Stimulated activated memory B cell treated with anti-CD40 and anti-IgM and Interleukin-4, amounts not matched to agents 10 μg/mL and 1 μg/mL and 100 μg/mL, for 72 hours (primary cell): ENCODE data around the gene JAK3.

ENCODE experiments used
- ATAC-seq: fragments of 150-1000 bp; cut with Tn5 transposase; 2 replicates; pipeline ENCODE4 v1.10.0; 2021
- H3K27ac Mint-ChIP-seq: one replicate; pipeline ENCODE4 v1.8.0; 2022; ENCODE audit warnings: mild to moderate bottlenecking, mixed read lengths
- H3K27me3 Mint-ChIP-seq: one replicate; pipeline ENCODE4 v1.8.0; 2022; ENCODE audit warnings: mixed read lengths
- H3K36me3 Mint-ChIP-seq: one replicate; pipeline ENCODE4 v1.8.0; 2022; ENCODE audit warnings: mixed read lengths
- H3K4me1 Mint-ChIP-seq: one replicate; pipeline ENCODE4 v1.8.0; 2022; ENCODE audit warnings: mixed read lengths
- H3K4me3 Mint-ChIP-seq: one replicate; pipeline ENCODE4 v1.8.0; 2022; ENCODE audit warnings: mild to moderate bottlenecking, moderate library complexity, mixed read lengths
- H3K9me3 Mint-ChIP-seq: one replicate; pipeline ENCODE4 v1.8.0; 2022; ENCODE audit warnings: mixed read lengths

JAK3 gene

GRCh38 chr19:17834350-17835181 is 13.2 kb downstream of the JAK3 start:
- Mint-ChIP-seq H3K27me3 (no peaks in the 10 kb centered on the region), H3K4me3 (no peak overlapping the region), H3K36me3 (peaks cover 84% of the 10 kb centered on the region), H3K27ac (no peak overlapping the region), H3K4me1 (peaks cover 12% of the 10 kb centered on the region), H3K9me3 (peaks cover 5% of the 10 kb centered on the region)
- no peak for ATAC-seq

GRCh38 chr19:17832443-17833208 is 15.2 kb downstream of the JAK3 start:
- Mint-ChIP-seq H3K9me3 (peaks cover 5% of the 10 kb centered on the region), H3K4me1 (peaks cover 12% of the 10 kb centered on the region), H3K27ac (no peak overlapping the region), H3K27me3 (no peaks in the 10 kb centered on the region), H3K4me3 (no peak overlapping the region), H3K36me3 (peaks cover 79% of the 10 kb centered on the region)
- ATAC-seq: no peak

- Mint-ChIP-seq H3K9me3 (peaks cover 5% of the 10 kb centered on the region), H3K4me3 (no peak overlapping the region), H3K27me3 (no peaks in the 10 kb centered on the region), H3K36me3 (peaks cover 83% of the 10 kb centered on the region), H3K27ac (no peak overlapping the region), H3K4me1 (peaks cover 12% of the 10 kb centered on the region)
- no peak for ATAC-seq
Observed at GRCh38 chr19:17831419-17831888, 16.3 kb downstream of the JAK3 start.

GRCh38 chr19:17830567-17831418 is 17.0 kb downstream of the JAK3 start:
- H3K4me1 Mint-ChIP-seq: peaks cover 12% of the 10 kb centered on the region
- H3K27ac Mint-ChIP-seq: no peak overlapping the region
- peaks cover 5% of the 10 kb centered on the region for H3K9me3 Mint-ChIP-seq
- no peaks in the 10 kb centered on the region for H3K27me3 Mint-ChIP-seq
- H3K36me3 Mint-ChIP-seq: peaks cover 77% of the 10 kb centered on the region
- ATAC-seq: peak; percentile 31
- no peak overlapping the region for H3K4me3 Mint-ChIP-seq

GRCh38 chr19:17829855-17830566 is 17.8 kb downstream of the JAK3 start:
- ATAC-seq: no peak
- Mint-ChIP-seq H3K27me3 (no peaks in the 10 kb centered on the region), H3K36me3 (peaks cover 75% of the 10 kb centered on the region), H3K4me3 (no peak overlapping the region), H3K9me3 (peaks cover 5% of the 10 kb centered on the region), H3K4me1 (peaks cover 5% of the 10 kb centered on the region), H3K27ac (no peak overlapping the region)

GRCh38 chr19:17826508-17827056 is 21.2 kb downstream of the JAK3 start:
- H3K27ac Mint-ChIP-seq: no peak overlapping the region

GRCh38 chr19:17824339-17824738 is 23.4 kb downstream of the JAK3 start:
- Mint-ChIP-seq H3K27me3 (no peaks in the 10 kb centered on the region), H3K9me3 (no peaks in the 10 kb centered on the region), H3K36me3 (peaks cover 26% of the 10 kb centered on the region), H3K4me3 (no peak overlapping the region), H3K4me1 (no peaks in the 10 kb centered on the region), H3K27ac (peak overlapping the region; percentile 19)
- peak; percentile 40 for ATAC-seq

More at GRCh38 chr19:17826508-17827056, 21.2 kb downstream of the JAK3 start:
- ATAC-seq: no peak
- Mint-ChIP-seq H3K4me1 (peaks cover 5% of the 10 kb centered on the region), H3K27me3 (no peaks in the 10 kb centered on the region), H3K9me3 (peaks cover 5% of the 10 kb centered on the region), H3K4me3 (no peak overlapping the region), H3K36me3 (peaks cover 48% of the 10 kb centered on the region)

GRCh38 chr19:17821190-17821589 is 26.6 kb downstream of the JAK3 start, which contains the start of gene INSL3:
Gene INSL3, minus strand, starts transcription at chr19:17821519. Its CDS starts 13 bp downstream, at chr19:17821506.
- no peaks in the 10 kb centered on the region for H3K4me1 Mint-ChIP-seq
- peak; percentile 54 for ATAC-seq
- H3K4me3 Mint-ChIP-seq: no peak within 1 kb of the TSS
- H3K27ac Mint-ChIP-seq: no peak within 1 kb of the TSS
- no peaks in the 10 kb centered on the region for H3K9me3 Mint-ChIP-seq
- H3K36me3 Mint-ChIP-seq: peaks cover 7% of the 10 kb centered on the region
- no peaks in the 10 kb centered on the region for H3K27me3 Mint-ChIP-seq

- H3K4me3 Mint-ChIP-seq: no peak overlapping the region
- H3K9me3 Mint-ChIP-seq: no peaks in the 10 kb centered on the region
- no peaks in the 10 kb centered on the region for H3K27me3 Mint-ChIP-seq
- H3K27ac Mint-ChIP-seq: no peak overlapping the region
- H3K4me1 Mint-ChIP-seq: no peaks in the 10 kb centered on the region
- ATAC-seq: no peak
- H3K36me3 Mint-ChIP-seq: no peaks in the 10 kb centered on the region
Observed at GRCh38 chr19:17817668-17818363, 30.0 kb downstream of the JAK3 start.

- Mint-ChIP-seq H3K27ac (no peak overlapping the region), H3K36me3 (no peaks in the 10 kb centered on the region), H3K9me3 (no peaks in the 10 kb centered on the region), H3K4me3 (no peak overlapping the region), H3K4me1 (peaks cover 13% of the 10 kb centered on the region), H3K27me3 (peaks cover 32% of the 10 kb centered on the region)
- ATAC-seq: no peak
Observed at GRCh38 chr19:17812099-17812498, 35.7 kb downstream of the JAK3 start.

- peaks cover 36% of the 10 kb centered on the region for H3K27me3 Mint-ChIP-seq
- no peak overlapping the region for H3K4me3 Mint-ChIP-seq
- H3K27ac Mint-ChIP-seq: no peak overlapping the region
- peaks cover 14% of the 10 kb centered on the region for H3K4me1 Mint-ChIP-seq
- no peak for ATAC-seq
- no peaks in the 10 kb centered on the region for H3K9me3 Mint-ChIP-seq
- no peaks in the 10 kb centered on the region for H3K36me3 Mint-ChIP-seq
Observed at GRCh38 chr19:17811681-17812080, 36.1 kb downstream of the JAK3 start.

GRCh38 chr19:17811103-17811502 is 36.7 kb downstream of the JAK3 start:
- no peak overlapping the region for H3K4me3 Mint-ChIP-seq
- no peak overlapping the region for H3K27ac Mint-ChIP-seq
- no peaks in the 10 kb centered on the region for H3K9me3 Mint-ChIP-seq
- no peak for ATAC-seq
- H3K4me1 Mint-ChIP-seq: peaks cover 14% of the 10 kb centered on the region
- H3K36me3 Mint-ChIP-seq: no peaks in the 10 kb centered on the region
- peaks cover 42% of the 10 kb centered on the region for H3K27me3 Mint-ChIP-seq

- peak; percentile 40 for ATAC-seq
- Mint-ChIP-seq H3K36me3 (no peaks in the 10 kb centered on the region), H3K27ac (no peak overlapping the region), H3K4me1 (peaks cover 23% of the 10 kb centered on the region), H3K27me3 (peaks cover 42% of the 10 kb centered on the region), H3K9me3 (no peaks in the 10 kb centered on the region), H3K4me3 (peak overlapping the region; percentile 44)
Observed at GRCh38 chr19:17807731-17808316, 40.0 kb downstream of the JAK3 start.
